Calu3 (cell line): ENCODE data around the gene SLX4. TPM values are rescaled to one million over a fixed set of nuclear protein-coding genes. Genes with fewer than 3 reads are reported as not detected.

Experiments used
- BruUV-seq: library from RNA; stranded (reverse); fragments of 400-500 nt; replicated peaks from 2 replicates; lab custom pipeline; 2021; lab: Mats Ljungman, UMichigan
- CTCF ChIA-PET: fragments of 300-600 bp; sonication (Branson Sonifier 250); formaldehyde crosslinking; loops from one replicate; lab custom pipeline; 2022; ENCODE audit warnings: antibody characterized with exemption; lab: Charles Lee
- DNase-seq: peaks from one replicate; pipeline ENCODE4 v3.0.0; 2022
- H3K27ac Mint-ChIP-seq: one replicate; pipeline ENCODE4 v1.8.0; 2022; ENCODE audit warnings: mixed read lengths; ENCODE audit not compliant: unreplicated experiment
- H3K27me3 Mint-ChIP-seq: one replicate; pipeline ENCODE4 v1.8.0; 2022; ENCODE audit warnings: mixed read lengths; ENCODE audit not compliant: unreplicated experiment
- H3K36me3 Mint-ChIP-seq: one replicate; pipeline ENCODE4 v1.8.0; 2022; ENCODE audit warnings: mild to moderate bottlenecking, moderate library complexity, mixed read lengths; ENCODE audit not compliant: insufficient read depth, unreplicated experiment
- H3K4me1 Mint-ChIP-seq: one replicate; pipeline ENCODE4 v1.8.0; 2022; ENCODE audit warnings: mild to moderate bottlenecking, low read depth, mixed read lengths; ENCODE audit not compliant: unreplicated experiment
- H3K4me3 Mint-ChIP-seq: one replicate; pipeline ENCODE4 v1.8.0; 2022; ENCODE audit warnings: mild to moderate bottlenecking, low read depth, moderate library complexity, mixed read lengths; ENCODE audit not compliant: unreplicated experiment
- H3K9me3 Mint-ChIP-seq: one replicate; pipeline ENCODE4 v1.8.0; 2022; ENCODE audit warnings: low read depth, mixed read lengths; ENCODE audit not compliant: unreplicated experiment
- intact Hi-C: fragments of 100-400 bp; cut with micrococcal nuclease; formaldehyde crosslinking; loops from one replicate; pipeline ENCODE4 v1.10.0; 2022; ENCODE audit not compliant: unreplicated experiment
- total RNA-seq: library from RNA; stranded (reverse); gene quantifications from 2 replicates; pipeline ENCODE4 v1.2.3, GENCODE V29; 2022
- TF ChIP-seq, protein P1 (sequence below): fragments of 200-600 bp; IDR thresholded peaks from one replicate; pipeline ENCODE4 v1.8.0; 2022; ENCODE audit warnings: antibody characterized with exemption; ENCODE audit not compliant: unreplicated experiment

The SLX4 gene
- total RNA-seq, 1 experiment from 2014 or later: 18.2 TPM

DNA sequence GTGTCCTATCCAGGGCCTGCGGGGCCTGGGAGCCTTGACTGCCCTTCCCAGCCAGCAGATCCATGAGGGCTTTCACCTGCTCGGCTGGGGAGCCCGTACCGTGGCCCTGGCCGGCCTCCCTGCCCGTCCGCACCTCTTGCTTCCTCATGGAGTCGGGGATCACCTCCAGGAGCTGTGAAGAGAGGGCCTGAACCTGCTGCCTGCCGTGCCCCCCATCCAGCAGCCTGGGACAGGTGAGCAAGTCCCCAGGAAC lies 46.6 kb downstream of the SLX4 start:
- CTCF ChIA-PET: no interaction called here
- no peak overlapping the region for H3K27ac Mint-ChIP-seq
- no peaks in the 10 kb centered on the region for H3K27me3 Mint-ChIP-seq
- no peaks in the 10 kb centered on the region for H3K9me3 Mint-ChIP-seq
- H3K4me3 Mint-ChIP-seq: no peak overlapping the region
- intact Hi-C loops: no loop called here
- no peak for DNase-seq
- no peaks in the 10 kb centered on the region for H3K4me1 Mint-ChIP-seq
- no TSS peak for BruUV-seq
- TF ChIP-seq, protein P1, sequence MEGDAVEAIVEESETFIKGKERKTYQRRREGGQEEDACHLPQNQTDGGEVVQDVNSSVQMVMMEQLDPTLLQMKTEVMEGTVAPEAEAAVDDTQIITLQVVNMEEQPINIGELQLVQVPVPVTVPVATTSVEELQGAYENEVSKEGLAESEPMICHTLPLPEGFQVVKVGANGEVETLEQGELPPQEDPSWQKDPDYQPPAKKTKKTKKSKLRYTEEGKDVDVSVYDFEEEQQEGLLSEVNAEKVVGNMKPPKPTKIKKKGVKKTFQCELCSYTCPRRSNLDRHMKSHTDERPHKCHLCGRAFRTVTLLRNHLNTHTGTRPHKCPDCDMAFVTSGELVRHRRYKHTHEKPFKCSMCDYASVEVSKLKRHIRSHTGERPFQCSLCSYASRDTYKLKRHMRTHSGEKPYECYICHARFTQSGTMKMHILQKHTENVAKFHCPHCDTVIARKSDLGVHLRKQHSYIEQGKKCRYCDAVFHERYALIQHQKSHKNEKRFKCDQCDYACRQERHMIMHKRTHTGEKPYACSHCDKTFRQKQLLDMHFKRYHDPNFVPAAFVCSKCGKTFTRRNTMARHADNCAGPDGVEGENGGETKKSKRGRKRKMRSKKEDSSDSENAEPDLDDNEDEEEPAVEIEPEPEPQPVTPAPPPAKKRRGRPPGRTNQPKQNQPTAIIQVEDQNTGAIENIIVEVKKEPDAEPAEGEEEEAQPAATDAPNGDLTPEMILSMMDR: no peak
- no peaks in the 10 kb centered on the region for H3K36me3 Mint-ChIP-seq

DNA sequence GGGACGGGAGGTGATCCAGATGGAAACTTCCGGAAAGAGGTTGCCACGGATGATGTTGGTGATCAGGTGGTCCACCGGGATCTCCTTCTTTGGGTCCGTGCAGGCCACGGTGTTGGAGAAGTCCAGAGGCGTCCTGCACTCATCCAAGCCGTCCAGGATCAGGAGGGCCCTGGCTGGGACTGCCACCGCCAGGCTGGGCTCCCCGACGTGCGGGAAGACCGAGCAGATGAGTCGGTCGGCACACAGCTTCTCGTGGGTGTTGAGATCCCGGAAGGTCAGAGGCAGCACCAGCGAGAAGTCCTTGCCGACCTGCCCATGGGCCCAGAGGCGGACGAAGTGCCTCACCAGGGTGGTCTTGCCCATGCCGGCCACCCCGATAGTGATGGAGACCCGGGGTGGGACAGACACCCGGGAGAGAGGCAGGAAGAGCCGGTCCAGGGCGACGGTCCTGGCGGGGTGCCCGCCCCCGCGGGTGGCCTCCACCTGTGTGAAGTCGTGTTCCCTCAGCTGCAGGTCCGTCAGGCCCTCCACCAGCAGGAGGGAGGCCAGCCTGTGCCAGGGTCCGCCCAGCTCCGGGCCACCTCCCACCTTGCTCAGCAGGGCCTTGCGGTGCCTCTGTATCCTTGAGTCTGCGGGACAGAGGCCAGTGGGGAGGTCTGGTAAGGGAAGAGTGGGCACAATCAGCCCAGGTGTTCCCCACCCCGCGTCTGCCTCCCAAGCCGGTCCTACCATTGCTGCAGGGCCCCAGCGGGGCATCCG lies 47.1 kb downstream of the SLX4 start:
- H3K27me3 Mint-ChIP-seq: no peaks in the 10 kb centered on the region
- no peak overlapping the region for H3K27ac Mint-ChIP-seq
- CTCF ChIA-PET: no interaction called here
- intact Hi-C loops: no loop called here
- no peaks in the 10 kb centered on the region for H3K9me3 Mint-ChIP-seq
- no peak for DNase-seq
- no peak overlapping the region for H3K4me3 Mint-ChIP-seq
- H3K36me3 Mint-ChIP-seq: no peaks in the 10 kb centered on the region
- BruUV-seq: no TSS peak
- TF ChIP-seq, protein P1: no peak
- no peaks in the 10 kb centered on the region for H3K4me1 Mint-ChIP-seq

- no peaks in the 10 kb centered on the region for H3K4me1 Mint-ChIP-seq
- no peaks in the 10 kb centered on the region for H3K9me3 Mint-ChIP-seq
- intact Hi-C loops: no loop called here
- no peak overlapping the region for H3K4me3 Mint-ChIP-seq
- H3K27ac Mint-ChIP-seq: no peak overlapping the region
- CTCF ChIA-PET: no interaction called here
- no peaks in the 10 kb centered on the region for H3K27me3 Mint-ChIP-seq
- no peak for DNase-seq
- no TSS peak for BruUV-seq
- no peaks in the 10 kb centered on the region for H3K36me3 Mint-ChIP-seq
- TF ChIP-seq, protein P1: no peak
Measured at GRCh38 chr16:3562914-3563480, 48.4 kb downstream of the SLX4 start.

- no peak for DNase-seq
- intact Hi-C loops: no loop called here
- TF ChIP-seq, protein P1: no peak
- H3K36me3 Mint-ChIP-seq: no peaks in the 10 kb centered on the region
- no peaks in the 10 kb centered on the region for H3K27me3 Mint-ChIP-seq
- H3K4me3 Mint-ChIP-seq: no peak overlapping the region
- H3K9me3 Mint-ChIP-seq: no peaks in the 10 kb centered on the region
- H3K4me1 Mint-ChIP-seq: no peaks in the 10 kb centered on the region
- CTCF ChIA-PET: no interaction called here
- no peak overlapping the region for H3K27ac Mint-ChIP-seq
- no TSS peak for BruUV-seq
Measured at GRCh38 chr16:3561626-3562025, 49.8 kb downstream of the SLX4 start.
